OCI-LY1 (cell line): ENCODE results near the gene ACSM5.

ENCODE experiments used
- H2AFZ ChIP-seq: fragments of 200-600 bp; sonication (generic), shearing (Covaris generic); 2 replicates; pipeline ENCODE4 v1.6.0; 2014; ENCODE audit warnings: antibody characterized with exemption, mild to moderate bottlenecking, low read length
- H3F3A ChIP-seq: fragments of 200-600 bp; sonication (generic), shearing (Covaris generic); 2 replicates; pipeline ENCODE4 v1.6.0; 2014; ENCODE audit warnings: mild to moderate bottlenecking, antibody characterized with exemption, low read length, moderate library complexity; ENCODE audit not compliant: insufficient read depth
- H3K27ac ChIP-seq: fragments of 200-600 bp; sonication (generic); 2 replicates; pipeline ENCODE4 v1.5.1; 2014; ENCODE audit warnings: low read length, mixed run types, mild to moderate bottlenecking, low read depth; ENCODE audit not compliant: poor library complexity, severe bottlenecking
- H3K27me3 ChIP-seq: fragments of 200-600 bp; sonication (generic); 2 replicates; pipeline ENCODE4 v1.6.0; 2014; ENCODE audit warnings: antibody characterized with exemption, mild to moderate bottlenecking, low read length, moderate library complexity; ENCODE audit not compliant: insufficient read depth
- H3K36me3 ChIP-seq: fragments of 200-600 bp; sonication (generic); 2 replicates; pipeline ENCODE4 v1.6.1; 2014; ENCODE audit warnings: mild to moderate bottlenecking, antibody characterized with exemption, low read length, moderate library complexity, mixed read lengths; ENCODE audit not compliant: insufficient read depth
- H3K4me1 ChIP-seq: fragments of 200-600 bp; sonication (generic); 2 replicates; pipeline ENCODE4 v1.5.1; 2014; ENCODE audit warnings: mild to moderate bottlenecking, low read length, moderate library complexity; ENCODE audit not compliant: insufficient read depth, severe bottlenecking
- H3K4me2 ChIP-seq: fragments of 200-600 bp; sonication (generic), shearing (Covaris generic); 2 replicates; pipeline ENCODE4 v1.6.1; 2014; ENCODE audit warnings: low read length
- H3K4me3 ChIP-seq: fragments of 200-600 bp; sonication (generic); 2 replicates; pipeline ENCODE4 v1.5.1; 2014; ENCODE audit warnings: low read length, low read depth, mild to moderate bottlenecking, mixed read lengths; ENCODE audit not compliant: poor library complexity, severe bottlenecking
- H3K79me2 ChIP-seq: fragments of 200-600 bp; shearing (Covaris generic); 2 replicates; pipeline ENCODE4 v1.6.1; 2016; ENCODE audit warnings: mixed run types, low read length, mixed read lengths; ENCODE audit not compliant: insufficient read depth
- H3K9ac ChIP-seq: fragments of 200-600 bp; sonication (generic), shearing (Covaris generic); 2 replicates; pipeline ENCODE4 v1.6.1; 2014; ENCODE audit warnings: mild to moderate bottlenecking, low read length, mixed read lengths
- H3K9me2 ChIP-seq: fragments of 200-600 bp; sonication (generic), shearing (Covaris generic); 2 replicates; pipeline ENCODE4 v1.6.1; 2014; ENCODE audit warnings: low read depth, mild to moderate bottlenecking, low read length, mixed read lengths
- H3K9me3 ChIP-seq: fragments of 200-600 bp; shearing (Covaris generic); 2 replicates; pipeline ENCODE4 v1.6.1; 2014; ENCODE audit warnings: low read length, mixed read lengths
- H4K20me1 ChIP-seq: fragments of 200-600 bp; sonication (generic), shearing (Covaris generic); 2 replicates; pipeline ENCODE4 v1.6.0; 2016; ENCODE audit warnings: mild to moderate bottlenecking, low read length; ENCODE audit not compliant: insufficient read depth
- EZH2 ChIP-seq: fragments of 200-600 bp; sonication (generic), shearing (Covaris generic); IDR thresholded peaks from 2 replicates; pipeline ENCODE4 v1.8.0; 2017; ENCODE audit warnings: borderline replicate concordance, mixed run types, mild to moderate bottlenecking, antibody characterized with exemption, low read length, moderate library complexity, mixed read lengths
- TF ChIP-seq, protein P1 (sequence below): fragments of 200-600 bp; sonication (generic), shearing (Covaris generic); IDR thresholded peaks from 2 replicates; pipeline ENCODE4 v1.5.1; 2017; ENCODE audit warnings: mild to moderate bottlenecking, antibody characterized with exemption, low read length, moderate library complexity, mixed read lengths

The ACSM5 gene

DNA sequence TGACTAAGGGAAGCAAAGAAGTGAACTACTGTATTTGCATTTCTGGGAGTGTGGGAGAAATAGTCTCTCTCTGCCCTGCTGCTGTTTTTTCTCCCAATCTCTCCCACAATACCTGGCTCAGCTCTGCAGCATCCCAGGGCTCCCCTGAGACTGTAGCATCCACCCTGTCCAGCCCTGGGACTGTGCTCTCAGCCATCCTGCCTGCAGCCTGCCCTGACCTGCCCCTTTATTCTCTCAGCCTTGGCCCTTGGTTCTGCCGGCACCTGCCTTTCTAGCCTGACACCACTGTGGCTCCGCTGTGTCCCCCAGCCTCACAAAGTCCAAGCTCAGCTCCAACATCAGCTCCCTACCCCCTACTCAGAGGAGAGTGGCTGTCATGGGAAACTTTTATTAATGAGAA lies 6.7 kb upstream of the ACSM5 start:
- no peaks in the 10 kb centered on the region for H3F3A ChIP-seq
- H3K36me3 ChIP-seq, result no peaks in the 10 kb centered on the region
- no peaks in the 10 kb centered on the region for H3K4me1 ChIP-seq
- H3K27ac ChIP-seq, result no peak overlapping the region
- H3K9me3 ChIP-seq, result no peaks in the 10 kb centered on the region
- no peak overlapping the region for H3K9ac ChIP-seq
- no peaks in the 10 kb centered on the region for H3K27me3 ChIP-seq
- no peaks in the 10 kb centered on the region for H3K9me2 ChIP-seq
- no peaks in the 10 kb centered on the region for H3K79me2 ChIP-seq
- H3K4me3 ChIP-seq, result no peak overlapping the region
- no peak overlapping the region for H2AFZ ChIP-seq
- no peaks in the 10 kb centered on the region for H4K20me1 ChIP-seq
- TF ChIP-seq EZH2, result no peak
- TF ChIP-seq, protein P1, sequence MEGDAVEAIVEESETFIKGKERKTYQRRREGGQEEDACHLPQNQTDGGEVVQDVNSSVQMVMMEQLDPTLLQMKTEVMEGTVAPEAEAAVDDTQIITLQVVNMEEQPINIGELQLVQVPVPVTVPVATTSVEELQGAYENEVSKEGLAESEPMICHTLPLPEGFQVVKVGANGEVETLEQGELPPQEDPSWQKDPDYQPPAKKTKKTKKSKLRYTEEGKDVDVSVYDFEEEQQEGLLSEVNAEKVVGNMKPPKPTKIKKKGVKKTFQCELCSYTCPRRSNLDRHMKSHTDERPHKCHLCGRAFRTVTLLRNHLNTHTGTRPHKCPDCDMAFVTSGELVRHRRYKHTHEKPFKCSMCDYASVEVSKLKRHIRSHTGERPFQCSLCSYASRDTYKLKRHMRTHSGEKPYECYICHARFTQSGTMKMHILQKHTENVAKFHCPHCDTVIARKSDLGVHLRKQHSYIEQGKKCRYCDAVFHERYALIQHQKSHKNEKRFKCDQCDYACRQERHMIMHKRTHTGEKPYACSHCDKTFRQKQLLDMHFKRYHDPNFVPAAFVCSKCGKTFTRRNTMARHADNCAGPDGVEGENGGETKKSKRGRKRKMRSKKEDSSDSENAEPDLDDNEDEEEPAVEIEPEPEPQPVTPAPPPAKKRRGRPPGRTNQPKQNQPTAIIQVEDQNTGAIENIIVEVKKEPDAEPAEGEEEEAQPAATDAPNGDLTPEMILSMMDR, result no peak
- H3K4me2 ChIP-seq, result no peak overlapping the region

DNA sequence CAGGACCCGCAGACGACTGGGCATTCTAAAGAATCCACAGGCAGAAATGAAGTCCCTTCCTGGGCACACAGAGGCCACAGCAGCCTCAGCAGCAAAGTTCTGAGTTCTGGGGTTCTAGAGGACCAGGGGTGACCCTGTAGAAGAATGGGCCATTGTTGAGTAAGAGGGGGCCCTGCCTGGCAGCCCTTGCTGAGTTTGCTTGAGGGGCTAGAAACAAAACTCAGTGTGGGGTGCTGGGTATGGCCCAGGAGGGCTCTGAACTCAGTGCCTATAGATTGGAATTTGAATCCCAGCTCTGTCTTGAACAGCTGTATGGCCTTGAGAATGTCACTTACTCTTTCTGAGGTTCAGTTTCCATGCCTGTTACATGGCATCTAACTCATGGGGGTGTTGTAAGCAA lies 4.7 kb upstream of the ACSM5 start, which contains the start of gene PDILT:
Gene PDILT (minus strand): TSS at position 101 of the 400 bp plus-strand sequence. CDS start 5,437 bp downstream, outside the sequence.
- no peaks in the 10 kb centered on the region for H3K27me3 ChIP-seq
- no peaks in the 10 kb centered on the region for H3K9me3 ChIP-seq
- no peak within 1 kb of the TSS for H3K4me3 ChIP-seq
- H3K9ac ChIP-seq, result no peak within 1 kb of the TSS
- no peak within 1 kb of the TSS for H2AFZ ChIP-seq
- H3K4me2 ChIP-seq, result no peak within 1 kb of the TSS
- no peaks in the 10 kb centered on the region for H3K4me1 ChIP-seq
- TF ChIP-seq, protein P1, result no peak
- no peak for TF ChIP-seq EZH2
- H4K20me1 ChIP-seq, result no peaks in the 10 kb centered on the region
- no peaks in the 10 kb centered on the region for H3K36me3 ChIP-seq
- no peaks in the 10 kb centered on the region for H3K79me2 ChIP-seq
- no peak within 1 kb of the TSS for H3K27ac ChIP-seq
- H3F3A ChIP-seq, result no peaks in the 10 kb centered on the region
- no peaks in the 10 kb centered on the region for H3K9me2 ChIP-seq

DNA sequence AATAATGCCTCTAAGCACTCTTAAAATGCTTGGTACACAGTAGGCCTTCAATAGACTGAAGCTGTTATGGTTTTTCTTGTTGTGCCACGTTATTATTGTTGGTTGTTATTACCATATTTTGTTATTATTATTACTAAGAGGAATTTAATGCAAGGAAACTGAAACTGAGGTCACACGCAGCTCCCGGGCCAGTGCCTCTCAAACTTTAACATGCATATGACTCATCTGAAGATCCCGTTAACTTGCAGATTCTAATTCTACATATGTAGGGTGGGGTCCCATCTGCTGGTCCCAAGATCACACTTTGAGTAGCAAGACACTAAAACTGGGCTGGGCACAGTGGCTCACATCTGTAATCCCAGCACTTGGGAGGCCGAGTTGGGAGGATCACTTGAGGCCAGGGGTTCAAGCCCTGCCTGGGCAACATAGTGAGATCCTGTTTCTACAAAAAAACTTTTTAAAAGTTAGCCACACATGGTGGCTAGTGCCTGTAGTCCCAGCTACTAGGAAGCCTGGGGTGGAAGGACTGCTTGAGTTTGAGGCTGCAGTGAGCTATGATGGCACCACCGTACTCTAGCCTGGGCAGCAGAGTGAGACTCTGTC lies 888 bp downstream of the ACSM5 start:
- H2AFZ ChIP-seq, result no peak overlapping the region

More for the DNA sequence above, 888 bp downstream of the ACSM5 start:
- Histone ChIP-seq H4K20me1 (no peaks in the 10 kb centered on the region), H3K36me3 (no peaks in the 10 kb centered on the region), H3K9me3 (no peaks in the 10 kb centered on the region), H3K27me3 (no peaks in the 10 kb centered on the region), H3K4me2 (no peak overlapping the region), H3K9ac (no peak overlapping the region), H3K4me3 (no peak overlapping the region), H3K79me2 (no peaks in the 10 kb centered on the region), H3K4me1 (no peaks in the 10 kb centered on the region), H3K9me2 (no peaks in the 10 kb centered on the region), H3F3A (no peaks in the 10 kb centered on the region), H3K27ac (no peak overlapping the region)
- TF ChIP-seq, protein P1, result no peak
- no peak for TF ChIP-seq EZH2
